Suprapubic skin (tissue), 4 donors: ENCODE measurements around the gene SLC16A4.
"Not testable (repeated sequence)": the region's sequence is repeated elsewhere in the genome, so short reads cannot be mapped to it uniquely, and the experiment has no call there.

Source experiments
- EP300 ChIP-seq: sonication (generic); formaldehyde crosslinking; IDR thresholded peaks from one replicate; pipeline ENCODE4 v1.6.1; 2017; ENCODE audit warnings: antibody characterized with exemption
- POLR2AphosphoS5 ChIP-seq, 3 donors: sonication (generic); formaldehyde crosslinking; IDR thresholded peaks; one replicate each; pipeline ENCODE4 v1.6.1; 2017; ENCODE audit warnings: antibody characterized with exemption in 3 of 3
- TF ChIP-seq, protein P1 (sequence below), 2 donors: fragments of 200-600 bp in 1 of 2; fragments of 450-650 bp in 1 of 2; sonication (generic) in 1 of 2; IDR thresholded peaks; one replicate each; pipeline ENCODE4 v1.5.1; 2016 to 2019; ENCODE audit warnings: antibody characterized with exemption in 2 of 2, mild to moderate bottlenecking in 1 of 2, moderate library complexity in 1 of 2

DNA sequence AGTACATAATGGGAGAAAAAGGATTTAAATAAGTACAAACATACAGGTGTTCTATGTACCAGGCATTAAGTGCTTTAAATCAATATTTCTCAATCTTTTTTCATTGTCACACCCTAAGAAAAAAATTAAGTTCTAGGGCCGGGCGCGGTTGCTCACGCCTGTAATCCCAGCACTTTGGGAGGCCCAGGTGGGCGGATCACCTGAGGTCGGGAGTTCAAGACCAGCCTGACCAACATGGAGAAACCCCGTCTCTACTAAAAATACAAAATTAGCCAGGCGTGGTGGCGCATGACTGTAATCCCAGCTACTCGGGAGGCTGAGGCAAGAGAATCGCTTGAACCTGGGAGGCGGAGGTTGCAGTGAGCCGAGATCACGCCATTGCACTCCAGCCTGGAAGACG lies 15.6 kb upstream of the SLC16A4 start:
- TF ChIP-seq, protein P1, sequence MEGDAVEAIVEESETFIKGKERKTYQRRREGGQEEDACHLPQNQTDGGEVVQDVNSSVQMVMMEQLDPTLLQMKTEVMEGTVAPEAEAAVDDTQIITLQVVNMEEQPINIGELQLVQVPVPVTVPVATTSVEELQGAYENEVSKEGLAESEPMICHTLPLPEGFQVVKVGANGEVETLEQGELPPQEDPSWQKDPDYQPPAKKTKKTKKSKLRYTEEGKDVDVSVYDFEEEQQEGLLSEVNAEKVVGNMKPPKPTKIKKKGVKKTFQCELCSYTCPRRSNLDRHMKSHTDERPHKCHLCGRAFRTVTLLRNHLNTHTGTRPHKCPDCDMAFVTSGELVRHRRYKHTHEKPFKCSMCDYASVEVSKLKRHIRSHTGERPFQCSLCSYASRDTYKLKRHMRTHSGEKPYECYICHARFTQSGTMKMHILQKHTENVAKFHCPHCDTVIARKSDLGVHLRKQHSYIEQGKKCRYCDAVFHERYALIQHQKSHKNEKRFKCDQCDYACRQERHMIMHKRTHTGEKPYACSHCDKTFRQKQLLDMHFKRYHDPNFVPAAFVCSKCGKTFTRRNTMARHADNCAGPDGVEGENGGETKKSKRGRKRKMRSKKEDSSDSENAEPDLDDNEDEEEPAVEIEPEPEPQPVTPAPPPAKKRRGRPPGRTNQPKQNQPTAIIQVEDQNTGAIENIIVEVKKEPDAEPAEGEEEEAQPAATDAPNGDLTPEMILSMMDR (IDR thresholded peaks at IDR 0.05) = not testable (repeated sequence)
- not testable (repeated sequence) for TF ChIP-seq EP300; POLR2AphosphoS5 (IDR thresholded peaks at IDR 0.05)
